ENCODE data around the gene ATF7IP2. TPM values are rescaled to one million over a fixed set of nuclear protein-coding genes. Genes with fewer than 3 reads are reported as not detected.
"Not testable (repeated sequence)": the region's sequence is repeated elsewhere in the genome, so short reads cannot be mapped to it uniquely, and the experiment has no call there.

The ATF7IP2 gene
- total and polyA plus RNA-seq, 3 donors from 2014 or later: 110 to 293 (median 227) TPM

- H3K4me1 ChIP-seq: no peaks in the 10 kb centered on the region
- no peaks in the 10 kb centered on the region for H3K27me3 ChIP-seq
- H3K4me3 ChIP-seq: no peak overlapping the region
- DNase-seq: no peak
- H3K9me3 ChIP-seq: no peaks in the 10 kb centered on the region
- intact Hi-C loops (cut with DNase I; ENCODE audit: low total_unique reads): no loop called here
- 79 to 92% methylated on average over 2 of the region's 2 CpGs for WGBS, 2 donors
- TF ChIP-seq CTCF (IDR thresholded peaks at IDR 0.05) (no peak), POLR2A (IDR thresholded peaks at IDR 0.05) (no peak)
- no peaks in the 10 kb centered on the region for H3K36me3 ChIP-seq (ENCODE audit: low read depth, missing control alignments)
- no peak overlapping the region for H3K27ac ChIP-seq
Measured at GRCh38 chr16:10410469-10410868, 24.6 kb downstream of the ATF7IP2 start.

- intact Hi-C loops (cut with DNase I; ENCODE audit: low total_unique reads): no loop called here
- Histone ChIP-seq H3K27me3 (no peaks in the 10 kb centered on the region), H3K36me3 (ENCODE audit: low read depth, missing control alignments) (no peaks in the 10 kb centered on the region), H3K4me1 (no peaks in the 10 kb centered on the region), H3K27ac (no peak overlapping the region), H3K9me3 (no peaks in the 10 kb centered on the region), H3K4me3 (no peak overlapping the region)
- TF ChIP-seq POLR2A (IDR thresholded peaks at IDR 0.05) (no peak), CTCF (IDR thresholded peaks at IDR 0.05) (no peak)
- 94 to 95% methylated on average over 5 of the region's 5 CpGs for WGBS, 2 donors
- no peak for DNase-seq
Measured at GRCh38 chr16:10412935-10413601, 27.2 kb downstream of the ATF7IP2 start.

GRCh38 chr16:10418204-10418603 is 32.3 kb downstream of the ATF7IP2 start:
- H3K27ac ChIP-seq; DNase-seq; H3K4me1 ChIP-seq; H3K4me3 ChIP-seq; H3K27me3 ChIP-seq; H3K9me3 ChIP-seq; H3K36me3 ChIP-seq (ENCODE audit: low read depth, missing control alignments); intact Hi-C loops (cut with DNase I; ENCODE audit: low total_unique reads): not testable (repeated sequence)
- 96 to 99% methylated on average over 6 of the region's 6 CpGs for WGBS, 2 donors

DNA sequence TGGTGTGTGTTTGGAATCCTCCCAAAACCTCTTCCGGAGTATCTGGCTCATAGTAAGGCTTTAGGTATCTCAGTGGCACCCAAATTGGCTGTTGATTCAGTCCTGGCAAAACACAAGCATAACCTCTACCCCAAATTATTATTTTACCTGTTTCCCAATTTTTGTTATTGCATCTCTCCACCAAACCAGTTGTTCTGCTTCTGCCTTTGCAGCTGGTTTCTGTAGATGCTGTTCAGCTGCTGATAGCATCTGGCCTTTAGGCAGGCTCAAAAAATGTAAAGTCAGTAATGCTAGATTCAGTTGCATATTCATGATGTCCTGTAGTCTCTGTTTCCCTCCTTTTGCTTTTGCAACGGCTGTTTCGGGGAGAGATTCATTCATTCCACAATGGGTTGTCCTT is 33.8 kb downstream of the ATF7IP2 start:
- H3K9me3 ChIP-seq: no peaks in the 10 kb centered on the region
- WGBS, 2 donors: 92 to 95% methylated on average over 3 of the region's 3 CpGs
- intact Hi-C loops (cut with DNase I; ENCODE audit: low total_unique reads): no loop called here
- no peaks in the 10 kb centered on the region for H3K36me3 ChIP-seq (ENCODE audit: low read depth, missing control alignments)
- TF ChIP-seq CTCF (IDR thresholded peaks at IDR 0.05) (no peak), POLR2A (IDR thresholded peaks at IDR 0.05) (no peak)
- no peak overlapping the region for H3K27ac ChIP-seq
- DNase-seq: no peak
- no peak overlapping the region for H3K4me3 ChIP-seq
- H3K27me3 ChIP-seq: no peaks in the 10 kb centered on the region
- H3K4me1 ChIP-seq: no peaks in the 10 kb centered on the region

GRCh38 chr16:10421596-10421995 is 35.7 kb downstream of the ATF7IP2 start:
- TF ChIP-seq POLR2A (IDR thresholded peaks at IDR 0.05) (no peak), CTCF (IDR thresholded peaks at IDR 0.05) (no peak)
- no peak overlapping the region for H3K4me3 ChIP-seq
- no peaks in the 10 kb centered on the region for H3K9me3 ChIP-seq
- no peaks in the 10 kb centered on the region for H3K36me3 ChIP-seq (ENCODE audit: low read depth, missing control alignments)
- DNase-seq: no peak
- WGBS, 2 donors: 88 to 96% methylated on average over 3 of the region's 3 CpGs
- no peaks in the 10 kb centered on the region for H3K27me3 ChIP-seq
- intact Hi-C loops (cut with DNase I; ENCODE audit: low total_unique reads): no loop called here
- H3K4me1 ChIP-seq: no peaks in the 10 kb centered on the region
- no peak overlapping the region for H3K27ac ChIP-seq

Measured in testis (tissue), 3 donors.